Stimulated activated CD8-positive, alpha-beta memory T cell treated with anti-CD3 and anti-CD28 coated beads, Interleukin-4, amount 100 ng/mL, for 4 hours (primary cell): ENCODE data around the gene CHAC2.
A peak's percentile ranks its signal among the peaks of the same experiment; 100 is the strongest.
"Not testable (repeated sequence)": the region's sequence is repeated elsewhere in the genome, so short reads cannot be mapped to it uniquely, and the experiment has no call there.

ENCODE experiments used
- DNase-seq, 2 donors: peaks; one replicate each; pipeline ENCODE4 v3.0.0-alpha.2; 2020; ENCODE audit warnings: low read depth in 2 of 2, low spot score in 1 of 2

Gene CHAC2

GRCh38 chr2:53767405-53768241 is at the start of gene CHAC2:
Gene CHAC2, plus strand, starts transcription at chr2:53767804. Its CDS starts 83 bp downstream, at chr2:53767887.
- peak; percentile 57 for DNase-seq

- not testable (repeated sequence) for DNase-seq
Observed at GRCh38 chr2:53720944-53721343, 46.7 kb upstream of the CHAC2 start.

DNA sequence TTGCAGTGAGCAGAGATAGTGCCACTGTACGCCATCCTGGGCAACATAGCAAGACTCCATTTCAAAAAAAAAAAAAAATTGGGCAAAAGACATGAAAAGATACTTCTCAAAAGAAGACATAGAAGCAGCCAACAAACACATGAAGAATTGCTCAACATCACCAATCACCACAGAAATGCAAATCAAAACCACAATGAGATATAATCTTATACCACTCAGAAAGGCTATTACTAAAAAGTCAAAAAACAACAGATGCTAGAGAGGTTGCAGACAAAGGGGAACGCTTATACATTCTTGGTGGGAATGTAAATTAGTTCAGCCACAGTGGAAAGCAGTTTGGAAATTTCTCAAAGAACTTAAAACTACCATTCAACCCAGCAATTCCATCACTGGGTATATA is 43.1 kb upstream of the CHAC2 start:
- DNase-seq, result no peak

- DNase-seq, result no peak
Observed at GRCh38 chr2:53725662-53726061, 41.9 kb upstream of the CHAC2 start.

DNA sequence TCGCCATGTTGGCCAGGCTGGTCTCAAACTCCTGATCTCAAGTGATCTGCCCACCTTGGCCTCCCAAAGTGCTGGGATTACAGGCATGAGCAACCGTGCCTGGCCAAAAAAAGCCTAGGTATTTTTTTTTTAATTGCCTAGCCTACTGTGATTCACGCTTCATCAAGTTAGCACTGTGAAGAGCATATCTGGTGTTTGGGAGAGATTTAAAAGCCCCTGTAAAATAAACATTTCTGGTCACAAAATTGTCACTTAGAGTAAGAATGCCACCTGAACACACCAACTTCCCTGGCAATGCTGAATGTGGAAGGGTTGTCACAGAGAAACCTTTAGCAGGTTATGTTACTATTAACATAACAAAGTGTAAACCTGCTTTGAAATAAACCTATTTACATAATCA is 39.7 kb upstream of the CHAC2 start:
- no peak for DNase-seq

DNA sequence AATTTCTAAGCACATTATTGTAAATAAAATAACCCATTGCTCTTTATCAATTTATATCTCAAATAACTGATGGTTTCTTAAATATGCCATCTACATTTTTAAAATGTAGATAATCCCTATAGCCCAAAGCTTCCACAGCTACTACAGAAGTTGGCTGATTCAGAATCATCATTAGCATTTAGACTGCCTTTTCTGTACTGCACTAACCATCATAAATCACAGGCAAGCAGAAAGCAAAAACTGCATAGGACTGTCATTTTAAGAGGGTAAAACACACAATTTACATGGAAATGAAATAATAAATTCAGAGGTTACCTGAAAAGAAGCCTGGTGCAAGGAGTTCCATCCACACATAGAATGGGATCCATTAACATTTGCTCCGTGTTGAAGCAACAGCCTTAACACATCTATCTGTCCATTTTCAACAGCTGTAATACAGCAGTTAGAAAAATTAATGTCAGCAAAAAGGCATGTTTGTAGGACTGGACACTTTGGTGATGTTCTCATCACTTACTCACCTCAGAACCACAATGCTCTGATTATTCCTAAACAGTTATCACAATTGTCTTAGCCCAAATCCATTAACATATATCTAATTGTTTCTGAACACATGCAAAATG is 38.4 kb upstream of the CHAC2 start:
- no peak for DNase-seq

DNA sequence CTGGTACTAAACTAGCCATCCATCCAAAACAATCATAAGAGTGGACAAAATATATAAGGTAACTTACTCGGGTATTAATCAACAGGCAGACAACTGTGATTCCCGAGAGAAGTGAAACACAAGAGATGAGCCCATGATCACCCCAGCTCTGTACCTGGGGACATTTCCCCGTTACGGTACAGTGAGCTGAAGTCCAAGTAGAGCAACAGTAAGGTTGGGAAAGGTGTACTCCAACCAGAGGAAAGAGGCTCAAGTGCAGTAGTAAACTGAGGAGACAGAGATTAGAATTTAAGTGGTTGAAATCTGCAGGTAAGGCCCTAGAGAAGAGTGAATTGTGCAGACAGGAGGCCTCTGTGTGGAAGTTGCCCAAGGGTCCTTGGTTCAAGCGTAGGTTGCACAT is 30.5 kb upstream of the CHAC2 start:
- DNase-seq, result no peak

- DNase-seq, result no peak
Observed at GRCh38 chr2:53739032-53739431, 28.6 kb upstream of the CHAC2 start.

DNA sequence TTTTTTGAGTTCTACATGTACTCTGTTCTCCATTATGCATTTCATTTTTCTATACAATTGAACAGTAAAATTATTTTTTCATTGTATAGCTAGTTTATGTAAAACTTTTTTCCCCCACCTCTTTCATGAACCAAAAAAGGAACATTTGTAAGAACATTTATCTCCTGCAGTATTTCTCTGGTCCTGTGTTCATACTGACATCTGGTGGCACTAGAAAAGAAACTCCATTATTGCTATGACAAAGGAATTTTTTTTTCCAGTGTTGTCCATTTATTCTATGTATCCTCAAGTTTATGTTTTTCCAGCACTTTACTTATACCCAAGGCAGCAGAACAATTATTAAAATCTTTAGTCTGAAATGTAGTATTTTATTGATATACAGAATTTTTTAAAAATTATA is 27.4 kb upstream of the CHAC2 start:
- no peak for DNase-seq

GRCh38 chr2:53744395-53745065 is 23.1 kb upstream of the CHAC2 start:
- DNase-seq, result no peak

GRCh38 chr2:53750041-53750768 is 17.4 kb upstream of the CHAC2 start:
- DNase-seq, result no peak

DNA sequence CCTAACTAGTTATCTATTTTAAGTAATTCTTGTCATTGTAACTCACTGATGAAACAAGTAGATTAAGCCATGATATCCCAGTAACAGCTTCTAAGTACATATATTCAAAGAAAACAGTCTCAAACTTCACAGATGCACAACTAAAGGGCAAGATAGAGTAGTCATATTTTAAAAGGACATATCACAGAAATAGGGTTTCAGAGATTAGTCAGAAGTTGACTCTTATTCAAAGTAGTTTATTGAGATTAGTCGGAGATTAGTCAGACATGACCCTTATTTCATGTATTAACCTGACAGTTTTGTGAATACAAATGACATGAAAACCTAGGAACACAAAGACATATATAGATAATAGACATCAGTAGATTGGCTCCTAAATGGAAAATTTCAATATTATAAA is 15.9 kb upstream of the CHAC2 start:
- DNase-seq, result no peak

DNA sequence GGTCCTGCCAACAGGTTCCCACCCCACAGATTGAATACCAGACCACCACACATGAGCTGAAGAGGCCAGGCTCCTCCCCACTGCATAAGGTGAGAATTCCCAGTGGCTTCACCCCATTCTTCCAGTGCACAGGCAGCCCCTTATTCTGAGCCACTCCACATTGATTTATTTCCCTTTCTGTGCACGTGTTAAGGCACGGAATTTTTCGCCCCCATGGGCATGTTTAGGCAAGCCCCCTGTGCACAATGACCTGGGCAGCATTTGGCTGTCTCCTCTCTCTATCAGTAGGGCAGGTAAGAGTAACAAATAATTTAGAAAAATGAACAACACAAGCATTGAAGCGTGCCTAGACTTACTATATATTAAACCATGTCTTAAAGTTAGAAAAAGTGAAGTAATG is 15.2 kb upstream of the CHAC2 start:
- DNase-seq, result no peak

DNA sequence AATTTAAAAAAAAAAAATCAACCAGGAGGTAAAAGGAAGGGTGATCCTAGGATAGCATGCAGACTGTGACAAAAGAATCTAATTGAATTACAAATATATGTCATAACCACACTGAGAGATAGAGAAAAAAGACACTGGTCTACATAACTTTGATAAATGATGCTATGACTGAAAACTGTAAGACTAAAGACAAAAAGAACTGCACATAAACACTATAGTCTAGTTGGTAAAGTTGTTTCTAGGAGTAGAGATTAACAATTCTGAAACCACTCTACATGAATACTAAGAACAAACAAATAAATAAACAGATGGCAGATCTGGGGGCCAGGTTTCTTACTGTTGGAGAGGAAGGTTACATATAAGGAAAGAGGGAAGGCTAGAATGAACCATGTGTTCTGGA is 14.6 kb upstream of the CHAC2 start:
- DNase-seq, result no peak

- no peak for DNase-seq
Observed at GRCh38 chr2:53755121-53755520, 12.5 kb upstream of the CHAC2 start.

GRCh38 chr2:53756644-53757043 is 11.0 kb upstream of the CHAC2 start:
- DNase-seq, result no peak

DNA sequence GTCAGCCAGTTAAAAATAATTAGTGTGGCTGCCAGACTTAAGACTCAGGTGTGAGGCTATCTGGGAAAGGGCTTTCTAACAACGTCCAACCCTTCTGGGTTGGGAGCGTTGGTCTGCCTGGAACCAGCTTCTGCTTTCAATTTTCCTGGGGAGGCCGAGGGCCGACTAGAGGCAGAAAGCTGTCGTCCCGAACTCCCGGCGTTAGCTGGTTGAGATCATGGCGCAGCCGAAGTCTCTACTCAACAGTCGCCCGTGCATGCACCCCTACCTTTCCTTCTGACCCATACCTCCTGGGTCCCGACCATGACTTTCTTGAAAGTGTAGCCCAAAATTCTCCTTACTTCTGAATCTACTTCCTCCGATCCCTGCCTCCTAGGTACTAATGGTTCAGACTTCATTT is 10.4 kb upstream of the CHAC2 start:
- DNase-seq, result not testable (repeated sequence)

DNA sequence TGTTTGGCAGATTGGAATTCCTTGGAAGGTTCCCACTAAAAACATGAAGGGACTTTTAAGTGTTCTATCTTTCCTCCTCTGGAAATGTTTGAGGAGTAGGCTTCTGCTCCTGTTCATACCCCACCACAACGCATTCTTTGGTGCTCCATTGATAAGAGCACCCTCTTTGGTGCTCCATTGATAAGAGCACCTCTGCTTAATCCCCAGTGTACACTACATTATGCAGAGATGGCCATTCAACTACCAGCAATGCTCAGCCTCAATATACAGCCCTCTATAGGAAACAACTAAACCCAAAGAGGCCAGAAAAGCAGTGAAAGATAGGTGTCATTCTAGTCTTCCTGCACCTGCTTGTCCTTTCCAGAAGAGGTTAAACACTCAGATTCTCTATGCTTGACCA is 1.8 kb upstream of the CHAC2 start:
- DNase-seq, result no peak

GRCh38 chr2:53768242-53768542 is 588 bp downstream of the CHAC2 start:
- DNase-seq, result no peak

DNA sequence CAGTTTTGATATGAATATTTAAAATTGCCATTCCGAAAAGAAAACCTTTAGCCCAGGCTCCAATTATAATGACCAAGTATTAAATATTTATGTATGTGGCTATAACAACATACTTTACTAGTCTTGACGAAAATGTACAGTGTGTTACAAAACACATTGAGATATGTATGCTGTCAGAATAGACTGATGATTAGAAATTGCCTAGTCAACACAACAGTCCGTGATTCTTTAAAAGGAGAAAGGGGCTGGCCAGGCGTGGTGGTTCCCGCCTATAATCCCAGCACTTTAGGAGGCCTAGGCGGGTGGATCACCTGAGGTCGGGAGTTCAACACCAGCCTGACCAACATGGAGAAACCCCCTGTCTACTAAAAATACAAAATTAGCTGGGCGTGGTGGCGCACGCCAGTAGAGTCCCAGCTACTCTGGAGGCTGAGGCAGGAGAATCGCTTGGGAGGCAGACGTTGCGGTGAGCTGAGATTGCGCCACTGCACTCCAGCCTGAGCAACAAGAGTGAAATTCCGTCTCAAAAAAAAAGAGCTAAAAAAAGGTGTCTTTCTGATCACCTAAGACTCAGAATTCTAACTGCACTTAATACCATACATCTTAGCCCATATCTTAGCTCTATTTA is 1.8 kb downstream of the CHAC2 start:
- no peak for DNase-seq

GRCh38 chr2:53770264-53770663 is 2.7 kb downstream of the CHAC2 start:
- no peak for DNase-seq
